Skeletal muscle satellite cell (primary cell): ENCODE measurements around the gene VCAN.

Source experiments
- H3K27me3 ChIP-seq: 2 replicates; pipeline ENCODE4 v1.7.0; 2013; ENCODE audit warnings: low read length; ENCODE audit not compliant: control insufficient read depth, insufficient read depth
- H3K36me3 ChIP-seq: 2 replicates; pipeline ENCODE4 v1.7.0; 2013; ENCODE audit warnings: mild to moderate bottlenecking, control low read depth, low read length; ENCODE audit not compliant: insufficient read depth
- H3K4me1 ChIP-seq: 2 replicates; pipeline ENCODE4 v1.7.0; 2013; ENCODE audit warnings: low read length; ENCODE audit not compliant: control insufficient read depth, insufficient read depth
- H3K4me2 ChIP-seq: 2 replicates; pipeline ENCODE4 v1.7.0; 2013; ENCODE audit warnings: mild to moderate bottlenecking, low read length
- H3K4me3 ChIP-seq: 2 replicates; pipeline ENCODE4 v1.7.0; 2013; ENCODE audit warnings: low read length
- H3K9ac ChIP-seq: 2 replicates; pipeline ENCODE4 v1.7.0; 2013; ENCODE audit warnings: mild to moderate bottlenecking, low read depth, low read length, moderate library complexity
- H3K9me3 ChIP-seq: replicated peaks from 2 replicates; pipeline ENCODE4 v1.7.0; 2013; ENCODE audit warnings: mild to moderate bottlenecking, control low read depth, low read length

VCAN gene

DNA sequence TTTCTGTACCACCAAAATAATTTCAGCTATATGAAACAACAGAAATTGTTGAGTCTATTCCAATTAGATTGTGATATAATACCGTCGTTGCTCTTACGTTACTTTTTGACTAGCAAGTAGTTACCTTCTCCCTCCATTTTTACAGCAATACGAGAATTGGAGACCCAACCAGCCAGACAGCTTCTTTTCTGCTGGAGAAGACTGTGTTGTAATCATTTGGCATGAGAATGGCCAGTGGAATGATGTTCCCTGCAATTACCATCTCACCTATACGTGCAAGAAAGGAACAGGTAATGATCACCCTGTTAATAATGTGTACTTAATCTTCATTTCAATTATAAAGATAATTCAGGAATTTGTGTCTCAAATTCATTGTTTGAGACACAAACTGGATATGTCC, 100.7 kb downstream of the VCAN start:
- Histone ChIP-seq H3K36me3 (peaks cover 27% of the 10 kb centered on the region), H3K4me3 (no peak overlapping the region), H3K27me3 (no peaks in the 10 kb centered on the region), H3K4me1 (peaks cover 15% of the 10 kb centered on the region), H3K9me3 (no peaks in the 10 kb centered on the region), H3K9ac (no peak overlapping the region), H3K4me2 (no peak overlapping the region)

DNA sequence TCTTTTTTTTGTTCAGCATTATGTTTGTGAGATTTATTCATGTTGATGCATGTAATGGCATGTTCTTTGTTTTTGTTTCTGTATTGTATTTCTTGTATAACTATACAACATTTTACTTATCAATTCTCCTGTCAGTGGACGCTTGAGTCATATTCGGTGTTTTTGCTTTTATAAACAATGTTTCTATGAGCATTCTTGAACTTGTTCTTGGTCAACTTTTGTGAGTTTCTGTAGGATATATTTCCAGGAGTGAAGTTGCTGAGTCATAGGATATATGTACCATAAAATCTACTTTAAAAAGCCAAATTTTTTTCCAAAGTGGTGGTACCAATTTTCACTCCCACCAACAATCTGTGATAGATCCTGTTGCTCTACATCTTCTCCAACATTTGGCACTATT, 104.8 kb downstream of the VCAN start:
- Histone ChIP-seq H3K27me3 (no peaks in the 10 kb centered on the region), H3K9me3 (no peaks in the 10 kb centered on the region), H3K4me3 (no peak overlapping the region), H3K4me2 (no peak overlapping the region), H3K36me3 (peaks cover 36% of the 10 kb centered on the region), H3K4me1 (no peaks in the 10 kb centered on the region), H3K9ac (no peak overlapping the region)

DNA sequence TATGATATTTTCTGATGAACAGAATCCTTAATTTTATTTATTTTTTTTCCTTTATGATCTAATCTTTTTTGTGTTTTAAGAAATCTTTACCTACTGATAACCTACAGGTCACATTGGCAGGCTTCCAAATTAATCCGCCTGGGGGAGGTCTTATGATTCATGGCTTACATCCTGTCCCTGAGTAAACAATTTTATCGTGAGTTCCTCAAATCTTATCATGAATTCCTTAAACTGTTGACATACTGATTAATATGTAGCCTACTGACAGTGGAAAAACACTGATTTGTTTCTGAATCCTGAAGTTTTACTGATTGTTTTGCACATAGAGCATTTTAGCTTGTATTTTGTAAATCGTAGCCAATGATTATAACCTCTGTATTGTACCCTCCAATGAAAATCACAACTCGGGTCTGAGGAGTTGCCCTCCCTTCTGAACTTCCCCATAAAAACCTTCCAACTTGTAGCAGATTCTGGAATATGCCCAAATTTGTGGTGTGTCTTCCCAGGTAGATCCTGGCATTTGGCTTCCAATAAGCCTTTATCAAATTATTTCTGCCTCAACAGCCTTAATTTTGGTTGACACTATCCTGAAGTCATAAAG, 105.6 kb downstream of the VCAN start:
- Histone ChIP-seq H3K4me3 (no peak overlapping the region), H3K9me3 (no peaks in the 10 kb centered on the region), H3K27me3 (no peaks in the 10 kb centered on the region), H3K4me1 (no peaks in the 10 kb centered on the region), H3K36me3 (peaks cover 37% of the 10 kb centered on the region), H3K4me2 (no peak overlapping the region), H3K9ac (no peak overlapping the region)

DNA sequence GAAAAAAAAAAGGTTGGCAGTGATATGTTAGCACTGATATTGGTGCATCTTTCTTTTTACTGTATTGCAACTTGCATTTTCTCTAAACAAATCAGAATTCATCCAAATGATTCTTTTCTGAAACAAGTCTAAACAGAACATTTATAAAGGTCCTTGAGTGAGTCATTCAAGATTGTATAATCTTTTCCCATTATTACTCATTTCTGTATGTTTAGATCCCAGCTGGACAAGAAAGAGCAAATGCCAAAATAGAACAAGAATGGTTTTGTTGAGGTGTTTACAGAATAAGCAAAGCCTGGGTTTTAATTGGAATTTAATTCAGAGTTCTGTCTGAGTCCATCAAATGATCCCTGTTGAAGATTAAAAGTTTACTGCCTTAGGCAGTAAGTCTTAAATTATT, 112.3 kb downstream of the VCAN start:
- Histone ChIP-seq H3K9me3 (no peaks in the 10 kb centered on the region), H3K36me3 (peaks cover 9% of the 10 kb centered on the region), H3K4me1 (peaks cover 13% of the 10 kb centered on the region), H3K27me3 (no peaks in the 10 kb centered on the region), H3K4me3 (no peak overlapping the region), H3K4me2 (no peak overlapping the region), H3K9ac (no peak overlapping the region)

DNA sequence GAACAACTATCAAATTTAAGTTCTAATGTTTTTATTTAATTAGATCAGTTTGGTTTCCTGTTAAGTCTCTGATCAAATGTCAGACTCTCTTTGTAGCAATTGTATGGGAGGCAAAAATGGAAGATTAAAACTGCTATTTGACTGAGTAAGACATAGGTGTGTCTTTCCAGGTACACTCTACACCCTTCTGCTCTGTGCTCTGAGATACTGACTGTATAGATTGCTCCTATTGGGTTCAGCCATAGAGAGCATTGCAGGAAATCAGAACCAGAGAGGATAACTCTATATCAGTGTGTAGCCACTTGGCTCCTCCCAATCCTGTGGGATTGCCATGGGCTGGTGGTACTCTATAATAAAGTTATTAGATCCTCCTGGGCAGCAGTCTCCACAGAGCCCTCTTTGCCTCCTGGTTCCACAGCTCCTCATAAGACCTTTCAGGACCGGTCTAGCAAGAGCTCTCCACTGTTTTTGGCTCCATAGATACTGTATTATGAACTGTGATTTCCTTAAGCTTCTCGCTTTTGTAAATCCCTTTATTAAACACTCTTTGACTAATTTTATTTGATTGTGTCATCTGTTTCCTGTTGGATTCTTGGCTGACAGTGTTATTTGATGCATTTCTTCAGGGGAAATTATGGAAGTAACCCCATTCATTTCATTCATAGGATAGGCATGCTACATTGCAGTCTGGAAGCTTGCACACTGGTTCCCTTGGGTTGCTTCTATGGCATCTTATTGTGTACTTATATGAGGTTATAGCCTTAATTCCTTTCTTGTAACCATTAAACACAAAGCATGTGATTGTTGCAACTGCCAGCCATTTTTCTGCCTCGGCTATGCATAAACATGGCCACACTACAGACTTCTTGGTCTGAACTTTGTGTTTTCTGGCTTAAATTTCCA, 115.6 kb downstream of the VCAN start:
- H3K9ac ChIP-seq, result no peak overlapping the region
- no peak overlapping the region for H3K4me2 ChIP-seq
- no peak overlapping the region for H3K4me3 ChIP-seq
- H3K27me3 ChIP-seq, result no peaks in the 10 kb centered on the region
- no peaks in the 10 kb centered on the region for H3K36me3 ChIP-seq
- no peaks in the 10 kb centered on the region for H3K9me3 ChIP-seq
- H3K4me1 ChIP-seq, result peaks cover 13% of the 10 kb centered on the region

DNA sequence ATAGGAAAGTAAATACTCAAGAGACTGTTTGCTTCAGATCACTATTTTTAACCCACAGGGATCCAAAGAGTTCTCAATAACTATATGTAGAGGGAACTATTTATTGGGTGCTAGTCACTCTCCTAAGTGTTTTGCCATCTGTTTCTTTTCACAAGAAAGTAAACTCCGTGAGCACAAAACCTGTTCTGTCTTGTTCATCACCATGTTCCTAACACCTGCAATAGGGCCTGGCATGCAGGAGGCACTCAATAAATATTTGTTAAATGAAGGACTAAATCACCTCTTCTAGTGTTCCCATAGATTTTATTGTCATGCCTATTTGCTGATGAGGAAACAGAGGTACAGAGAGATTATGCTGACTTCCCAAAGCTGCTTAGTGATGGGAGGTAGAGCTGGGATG, 118.2 kb downstream of the VCAN start:
- no peaks in the 10 kb centered on the region for H3K4me1 ChIP-seq
- H3K4me2 ChIP-seq, result no peak overlapping the region
- no peaks in the 10 kb centered on the region for H3K9me3 ChIP-seq
- no peak overlapping the region for H3K4me3 ChIP-seq
- H3K36me3 ChIP-seq, result no peaks in the 10 kb centered on the region
- no peak overlapping the region for H3K9ac ChIP-seq
- H3K27me3 ChIP-seq, result no peaks in the 10 kb centered on the region

DNA sequence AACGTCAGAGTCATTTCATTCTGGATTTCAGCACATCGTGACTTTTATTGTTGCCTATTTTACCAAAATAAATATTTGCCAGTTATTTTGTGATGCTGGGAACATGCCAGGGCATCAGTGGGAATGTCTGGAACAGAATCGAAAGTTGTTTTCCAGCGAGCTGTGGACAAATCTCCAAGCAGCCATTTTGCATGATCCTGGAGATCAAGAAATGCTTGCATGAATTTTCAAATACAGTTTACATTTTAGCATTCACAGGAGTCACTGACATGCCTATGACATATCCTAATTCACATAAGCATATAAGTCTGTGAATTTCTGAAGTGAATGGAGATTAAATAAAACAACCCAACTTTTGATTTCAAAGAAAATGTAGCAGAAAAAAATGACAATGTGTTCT, 119.4 kb downstream of the VCAN start:
- Histone ChIP-seq H3K4me3 (peak overlapping the region; percentile 53), H3K9ac (peak overlapping the region; percentile 52), H3K4me2 (peak overlapping the region; percentile 71), H3K4me1 (no peaks in the 10 kb centered on the region), H3K36me3 (no peaks in the 10 kb centered on the region), H3K27me3 (no peaks in the 10 kb centered on the region), H3K9me3 (no peaks in the 10 kb centered on the region)

DNA sequence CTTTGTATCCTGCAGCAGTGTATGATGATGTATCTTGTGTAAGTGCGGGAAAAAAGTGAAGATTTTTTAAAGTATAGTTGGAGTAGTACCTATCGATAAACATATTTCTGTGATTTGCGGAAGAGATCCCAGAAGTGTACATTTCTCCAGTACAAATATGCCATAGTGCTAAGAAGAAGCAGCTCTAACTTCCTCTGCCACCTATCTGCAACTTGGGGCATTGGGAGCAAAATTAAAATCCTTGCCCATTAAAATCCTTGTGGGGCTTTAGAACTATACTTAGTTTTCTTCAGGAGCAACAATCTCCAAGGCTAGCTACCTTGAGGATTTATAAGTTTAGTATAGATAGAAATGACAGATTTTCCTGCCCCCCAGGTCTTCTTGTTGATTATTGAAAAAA, 123.7 kb downstream of the VCAN start:
- Histone ChIP-seq H3K4me1 (no peaks in the 10 kb centered on the region), H3K36me3 (no peaks in the 10 kb centered on the region), H3K4me2 (no peak overlapping the region), H3K9ac (no peak overlapping the region), H3K27me3 (no peaks in the 10 kb centered on the region), H3K9me3 (no peaks in the 10 kb centered on the region), H3K4me3 (no peak overlapping the region)

DNA sequence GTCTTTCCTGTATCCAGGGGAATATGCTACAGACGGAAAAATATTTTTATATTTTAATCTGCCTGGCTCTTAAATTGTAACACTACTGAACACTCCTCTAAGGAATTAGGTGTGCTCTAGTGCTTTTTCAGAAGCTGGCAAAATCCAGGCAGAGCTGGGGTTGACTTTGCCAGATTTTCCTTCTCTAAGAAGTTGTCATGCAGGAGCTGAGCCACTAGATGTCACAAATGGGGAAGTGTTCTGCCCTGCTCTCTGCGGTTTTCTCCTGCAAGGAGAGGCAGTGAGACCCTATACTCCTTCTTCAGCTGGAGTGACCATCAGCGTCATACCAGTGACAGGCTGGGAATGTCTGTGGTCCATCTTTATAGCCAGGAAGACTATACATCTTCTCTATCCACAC, 136.6 kb downstream of the VCAN start:
- no peak overlapping the region for H3K4me2 ChIP-seq
- no peaks in the 10 kb centered on the region for H3K36me3 ChIP-seq
- H3K9me3 ChIP-seq, result no peaks in the 10 kb centered on the region
- no peak overlapping the region for H3K9ac ChIP-seq
- H3K4me3 ChIP-seq, result no peak overlapping the region
- no peaks in the 10 kb centered on the region for H3K4me1 ChIP-seq
- peaks cover 7% of the 10 kb centered on the region for H3K27me3 ChIP-seq

DNA sequence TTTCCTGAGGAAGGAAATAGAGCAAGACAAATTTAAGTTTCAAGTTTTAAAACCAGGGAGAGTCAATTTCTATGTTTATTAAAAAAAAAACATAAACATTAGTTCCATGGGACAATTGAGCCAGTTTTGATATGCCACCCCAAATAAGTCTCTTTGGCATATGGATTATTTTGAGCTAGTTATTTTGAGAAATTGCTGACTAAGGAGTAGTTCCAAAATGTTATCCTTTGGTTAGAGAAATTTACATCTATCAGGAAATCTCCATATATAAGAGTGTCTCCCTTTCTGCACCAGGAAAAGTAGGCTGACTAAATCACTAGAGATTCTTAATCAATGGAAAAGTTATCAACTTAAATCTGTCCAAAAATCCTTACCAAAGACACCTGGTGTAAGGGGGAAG, 143.3 kb downstream of the VCAN start:
- no peaks in the 10 kb centered on the region for H3K36me3 ChIP-seq
- peaks cover 6% of the 10 kb centered on the region for H3K9me3 ChIP-seq
- no peaks in the 10 kb centered on the region for H3K4me1 ChIP-seq
- no peak overlapping the region for H3K4me3 ChIP-seq
- no peak overlapping the region for H3K4me2 ChIP-seq
- H3K27me3 ChIP-seq, result peaks cover 12% of the 10 kb centered on the region
- H3K9ac ChIP-seq, result no peak overlapping the region

DNA sequence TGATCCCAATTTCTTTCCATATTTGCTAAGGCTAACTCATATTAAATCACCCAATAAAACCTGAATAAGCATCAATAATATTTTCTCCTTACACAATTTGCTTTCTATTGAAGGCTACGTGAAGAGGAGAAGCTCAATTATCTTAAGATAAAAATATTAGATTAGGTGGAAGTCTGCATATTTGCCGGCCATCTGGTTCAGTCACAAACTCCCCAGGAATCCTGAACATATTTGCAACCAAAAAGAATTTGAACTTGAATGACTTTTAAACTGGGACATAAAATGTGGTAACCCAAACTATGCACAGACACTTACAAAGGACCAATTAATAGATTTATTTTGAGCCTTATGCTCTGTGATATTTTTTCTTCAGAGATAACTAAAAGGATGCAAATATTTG, 156.8 kb downstream of the VCAN start:
- H3K36me3 ChIP-seq, result no peaks in the 10 kb centered on the region
- no peak overlapping the region for H3K4me3 ChIP-seq
- H3K27me3 ChIP-seq, result peaks cover 5% of the 10 kb centered on the region
- no peak overlapping the region for H3K4me2 ChIP-seq
- no peaks in the 10 kb centered on the region for H3K9me3 ChIP-seq
- no peak overlapping the region for H3K9ac ChIP-seq
- H3K4me1 ChIP-seq, result no peaks in the 10 kb centered on the region
